HG02798 (cell line): ENCODE data around the gene TNRC6A.
"Not testable (repeated sequence)": the region's sequence is repeated elsewhere in the genome, so short reads cannot be mapped to it uniquely, and the experiment has no call there.

Experiments used
- ATAC-seq: cut with Tn5 transposase; IDR thresholded peaks from one replicate; pipeline ENCODE4 v1.9.1; 2021; ENCODE audit warnings: mild to moderate bottlenecking; ENCODE audit not compliant: unreplicated experiment, poor library complexity

TNRC6A gene

GRCh38 chr16:24805484-24805883 is 76.0 kb downstream of the TNRC6A start:
- no peak for ATAC-seq

GRCh38 chr16:24807301-24807700 is 77.8 kb downstream of the TNRC6A start:
- ATAC-seq: no peak

- ATAC-seq: no peak
Observed at GRCh38 chr16:24810951-24811843, 81.7 kb downstream of the TNRC6A start.

- not testable (repeated sequence) for ATAC-seq
Observed at GRCh38 chr16:24812813-24813212, 83.4 kb downstream of the TNRC6A start.

- no peak for ATAC-seq
Observed at GRCh38 chr16:24815021-24815420, 85.6 kb downstream of the TNRC6A start.

GRCh38 chr16:24816688-24817087 is 87.2 kb downstream of the TNRC6A start:
- no peak for ATAC-seq

GRCh38 chr16:24819462-24820040 is 90.1 kb downstream of the TNRC6A start:
- no peak for ATAC-seq

GRCh38 chr16:24820522-24820921 is 91.1 kb downstream of the TNRC6A start:
- ATAC-seq: no peak

- no peak for ATAC-seq
Observed at GRCh38 chr16:24821129-24821528, 91.7 kb downstream of the TNRC6A start.

- no peak for ATAC-seq
Observed at GRCh38 chr16:24822542-24822941, 93.1 kb downstream of the TNRC6A start.

- ATAC-seq: no peak
Observed at GRCh38 chr16:24822974-24823373, 93.5 kb downstream of the TNRC6A start.

GRCh38 chr16:24825696-24826095 is 96.2 kb downstream of the TNRC6A start:
- no peak for ATAC-seq

- no peak for ATAC-seq
Observed at GRCh38 chr16:24826096-24826690, 96.7 kb downstream of the TNRC6A start.

GRCh38 chr16:24826817-24827566 is 97.5 kb downstream of the TNRC6A start:
- no peak for ATAC-seq

- no peak for ATAC-seq
Observed at GRCh38 chr16:24829153-24829552, 99.7 kb downstream of the TNRC6A start.

- ATAC-seq: no peak
Observed at GRCh38 chr16:24833352-24833751, 103.9 kb downstream of the TNRC6A start.

GRCh38 chr16:24834459-24835335 is 105.2 kb downstream of the TNRC6A start:
- no peak for ATAC-seq

- no peak for ATAC-seq
Observed at GRCh38 chr16:24836836-24837235, 107.4 kb downstream of the TNRC6A start.

GRCh38 chr16:24837969-24838368 is 108.5 kb downstream of the TNRC6A start:
- no peak for ATAC-seq
